Cardiac fibroblast (primary cell): ENCODE measurements around the gene TAS2R5.
A peak's percentile ranks its signal among the peaks of the same experiment; 100 is the strongest.
"Not testable (repeated sequence)": the region's sequence is repeated elsewhere in the genome, so short reads cannot be mapped to it uniquely, and the experiment has no call there.

Source experiments
- DNase-seq, 2 donors: peaks; one replicate each; pipeline versions ENCODE4 v3.0.0 to v3.0.0-alpha.2; 2010; ENCODE audit warnings: low read depth in 2 of 2
- H3K4me3 ChIP-seq, 2 donors: replicated peaks in 1 of 2; 1 replicate in 1 of 2; 2 replicates in 1 of 2; pipeline ENCODE4 v1.5.1; 2011; ENCODE audit warnings: low read depth in 2 of 2, low read length in 2 of 2, mild to moderate bottlenecking in 2 of 2, moderate library complexity in 1 of 2
- CTCF ChIP-seq: IDR thresholded peaks from one replicate; pipeline ENCODE4 v1.5.1; 2011; ENCODE audit warnings: low read depth, mild to moderate bottlenecking, low read length, inconsistent platforms

The TAS2R5 gene, protein sequence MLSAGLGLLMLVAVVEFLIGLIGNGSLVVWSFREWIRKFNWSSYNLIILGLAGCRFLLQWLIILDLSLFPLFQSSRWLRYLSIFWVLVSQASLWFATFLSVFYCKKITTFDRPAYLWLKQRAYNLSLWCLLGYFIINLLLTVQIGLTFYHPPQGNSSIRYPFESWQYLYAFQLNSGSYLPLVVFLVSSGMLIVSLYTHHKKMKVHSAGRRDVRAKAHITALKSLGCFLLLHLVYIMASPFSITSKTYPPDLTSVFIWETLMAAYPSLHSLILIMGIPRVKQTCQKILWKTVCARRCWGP

DNA sequence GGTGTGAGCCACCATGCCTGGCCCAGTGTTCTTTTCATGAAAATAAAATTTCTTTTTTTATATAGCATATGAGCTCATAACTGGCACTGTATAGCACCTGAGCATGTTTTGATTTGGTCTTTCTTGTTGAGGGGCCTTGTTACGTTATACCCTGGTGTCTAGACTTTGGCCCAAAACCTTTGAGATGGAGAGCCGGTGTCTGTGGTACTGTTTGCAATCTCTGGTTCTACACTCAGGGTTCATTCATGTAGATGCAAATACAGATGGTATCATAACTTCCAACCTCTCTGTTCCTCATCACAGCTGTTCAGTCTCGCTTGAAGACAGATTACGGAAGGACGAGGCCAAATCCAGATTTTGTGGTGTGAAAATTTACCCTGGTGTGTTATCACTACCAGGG is at the start of gene TAS2R5:
TSS of gene TAS2R5 (plus strand) at position 301 of the 400 bp plus-strand sequence. CDS start 145 bp downstream, outside the sequence.
- no peak for TF ChIP-seq CTCF
- no peak within 1 kb of the TSS for H3K4me3 ChIP-seq
- no peak for DNase-seq

- no peak overlapping the region for H3K4me3 ChIP-seq
- DNase-seq, result no peak
- TF ChIP-seq CTCF, result no peak
These were observed 47.8 kb upstream of the TAS2R5 start for GRCh38 chr7:141742229-141742628.

GRCh38 chr7:141744131-141744530 is 45.9 kb upstream of the TAS2R5 start:
- DNase-seq, result no peak
- TF ChIP-seq CTCF, result no peak

DNA sequence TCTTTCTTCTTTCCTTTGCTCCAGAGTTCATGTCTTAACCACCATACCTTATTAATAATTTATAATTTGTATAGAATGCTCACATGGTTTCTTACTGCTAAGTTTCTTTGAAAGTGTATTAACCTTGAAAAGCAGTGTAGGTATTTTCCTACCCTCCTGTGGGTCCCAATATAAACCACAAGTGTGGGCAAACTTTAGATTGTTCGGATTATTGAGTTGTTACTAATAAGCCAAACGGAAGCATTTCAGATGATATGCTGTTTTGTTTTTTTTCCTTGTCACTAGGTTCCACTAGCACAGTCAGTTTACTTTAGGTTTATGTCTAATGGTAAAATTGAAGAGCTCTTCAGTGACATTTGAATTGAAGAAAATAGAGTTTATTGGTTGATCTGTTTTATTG is 41.6 kb upstream of the TAS2R5 start:
- DNase-seq, result peak in 1 of 2 donors; percentile 29
- H3K4me3 ChIP-seq, result no peak overlapping the region
- no peak for TF ChIP-seq CTCF

More at GRCh38 chr7:141744131-141744530, 45.9 kb upstream of the TAS2R5 start:
- no peak overlapping the region for H3K4me3 ChIP-seq

GRCh38 chr7:141751904-141752303 is 38.1 kb upstream of the TAS2R5 start:
- DNase-seq, result peak; percentile 17 to 23

GRCh38 chr7:141752634-141753033 is 37.4 kb upstream of the TAS2R5 start:
- no peak overlapping the region for H3K4me3 ChIP-seq
- TF ChIP-seq CTCF, result peak; percentile 30
- DNase-seq, result peak in 1 of 2 donors; percentile 26

More at GRCh38 chr7:141751904-141752303, 38.1 kb upstream of the TAS2R5 start:
- not testable (repeated sequence) for H3K4me3 ChIP-seq

DNA sequence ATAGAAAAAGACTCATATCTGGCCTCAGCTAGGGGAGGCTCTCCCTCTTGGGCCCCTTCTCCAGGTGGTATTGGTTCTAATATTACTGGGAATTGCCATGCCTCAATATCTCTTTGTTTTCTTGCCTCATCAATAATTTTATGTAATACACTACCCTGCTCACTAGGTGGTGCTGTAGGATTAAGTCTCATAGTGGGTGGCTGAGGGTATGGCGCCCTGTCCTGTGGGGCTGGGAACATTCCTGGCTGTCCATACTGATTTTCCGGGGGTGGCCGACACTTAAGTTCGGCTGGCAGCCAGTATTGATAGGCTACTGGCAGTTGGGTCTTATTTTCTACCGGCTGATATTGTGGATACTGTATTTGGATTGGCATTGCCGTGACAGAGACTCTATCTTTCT is 35.1 kb upstream of the TAS2R5 start:
- TF ChIP-seq CTCF, result peak; percentile 51
- peak; percentile 16 to 54 for DNase-seq
- H3K4me3 ChIP-seq, result no peak overlapping the region
